ENCODE measurements around the gene EPHA4.

- no peak for TF ChIP-seq EZH2phosphoT487 (IDR thresholded peaks at IDR 0.05; ENCODE audit: borderline replicate concordance)
- TF ChIP-seq, protein P1, sequence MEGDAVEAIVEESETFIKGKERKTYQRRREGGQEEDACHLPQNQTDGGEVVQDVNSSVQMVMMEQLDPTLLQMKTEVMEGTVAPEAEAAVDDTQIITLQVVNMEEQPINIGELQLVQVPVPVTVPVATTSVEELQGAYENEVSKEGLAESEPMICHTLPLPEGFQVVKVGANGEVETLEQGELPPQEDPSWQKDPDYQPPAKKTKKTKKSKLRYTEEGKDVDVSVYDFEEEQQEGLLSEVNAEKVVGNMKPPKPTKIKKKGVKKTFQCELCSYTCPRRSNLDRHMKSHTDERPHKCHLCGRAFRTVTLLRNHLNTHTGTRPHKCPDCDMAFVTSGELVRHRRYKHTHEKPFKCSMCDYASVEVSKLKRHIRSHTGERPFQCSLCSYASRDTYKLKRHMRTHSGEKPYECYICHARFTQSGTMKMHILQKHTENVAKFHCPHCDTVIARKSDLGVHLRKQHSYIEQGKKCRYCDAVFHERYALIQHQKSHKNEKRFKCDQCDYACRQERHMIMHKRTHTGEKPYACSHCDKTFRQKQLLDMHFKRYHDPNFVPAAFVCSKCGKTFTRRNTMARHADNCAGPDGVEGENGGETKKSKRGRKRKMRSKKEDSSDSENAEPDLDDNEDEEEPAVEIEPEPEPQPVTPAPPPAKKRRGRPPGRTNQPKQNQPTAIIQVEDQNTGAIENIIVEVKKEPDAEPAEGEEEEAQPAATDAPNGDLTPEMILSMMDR (conservative IDR thresholded peaks at IDR 0.05; ENCODE audit: low read length) = no peak
Observed at GRCh38 chr2:221529943-221530652, 42.0 kb downstream of the EPHA4 start.

Data from Loucy (cell line).